ENCODE data around the gene ATOH8.

ATOH8 gene

DNA sequence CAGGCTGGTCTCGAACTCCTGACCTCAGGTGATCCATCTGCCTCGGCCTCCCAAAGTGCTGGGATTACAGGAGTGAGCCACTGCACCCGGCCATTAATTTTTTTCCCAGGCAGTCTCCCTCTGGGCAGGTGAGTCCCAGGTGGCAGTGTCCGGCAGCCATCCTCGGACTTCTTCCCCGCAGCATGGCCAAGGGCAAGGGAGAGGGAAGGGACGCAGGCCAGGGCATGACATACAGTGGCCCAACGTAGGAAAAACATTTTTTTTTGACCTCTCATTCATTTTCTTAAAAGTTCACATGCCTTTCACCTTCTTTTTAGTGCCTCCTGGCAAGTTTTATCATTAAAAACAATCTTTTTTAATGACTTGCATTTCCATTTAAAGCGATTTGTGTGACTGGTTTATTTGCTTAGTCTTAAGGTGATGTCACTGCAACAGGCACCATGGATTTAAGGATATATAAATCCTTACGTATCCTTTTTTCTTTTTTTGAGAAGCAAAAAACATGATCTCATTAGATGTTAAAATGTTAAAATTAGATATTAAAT, 23.0 kb upstream of the ATOH8 start:
- TF ChIP-seq CTCF (IDR thresholded peaks at IDR 0.05; ENCODE audit: low read depth, low read length, missing control alignments): no peak
- no peak for DNase-seq (ENCODE audit: extremely low read depth, low read depth)

DNA sequence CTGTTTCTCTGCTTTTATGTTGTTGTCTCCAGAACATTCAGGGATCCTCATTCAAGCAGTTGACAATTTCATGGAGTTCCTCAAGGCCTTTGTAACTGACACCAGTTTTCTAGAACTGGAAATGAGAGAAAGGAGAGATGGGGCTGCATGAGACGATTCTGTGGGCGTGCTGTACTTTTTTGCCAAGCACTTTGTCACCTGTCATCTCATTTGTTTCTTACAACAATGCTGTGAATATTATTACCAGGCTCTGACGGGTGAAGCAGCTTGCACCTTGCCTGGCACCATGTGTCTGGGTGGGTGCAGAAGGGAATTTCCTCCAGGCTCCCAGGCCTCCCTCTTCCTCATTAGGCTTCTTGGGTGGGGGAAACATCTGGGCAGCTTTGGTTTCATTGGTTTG, 22.2 kb upstream of the ATOH8 start:
- H3K4me3 ChIP-seq (replicated peaks; ENCODE audit: low read depth, low read length): no peak overlapping the region
- no peak for TF ChIP-seq CTCF (IDR thresholded peaks at IDR 0.05; ENCODE audit: low read depth, low read length, missing control alignments)
- DNase-seq (ENCODE audit: extremely low read depth, low read depth): no peak

More for the DNA sequence above, 23.0 kb upstream of the ATOH8 start:
- H3K4me3 ChIP-seq (replicated peaks; ENCODE audit: low read depth, low read length): no peak overlapping the region

- no peak for TF ChIP-seq CTCF (IDR thresholded peaks at IDR 0.05; ENCODE audit: low read depth, low read length, missing control alignments)
- no peak for DNase-seq (ENCODE audit: extremely low read depth, low read depth)
- H3K4me3 ChIP-seq (replicated peaks; ENCODE audit: low read depth, low read length): no peak overlapping the region
Measured at GRCh38 chr2:85732467-85733120, 21.2 kb upstream of the ATOH8 start.

GRCh38 chr2:85733121-85733960, 20.4 kb upstream of the ATOH8 start:
- DNase-seq (ENCODE audit: extremely low read depth, low read depth): no peak
- TF ChIP-seq CTCF (IDR thresholded peaks at IDR 0.05; ENCODE audit: low read depth, low read length, missing control alignments): no peak
- H3K4me3 ChIP-seq (replicated peaks; ENCODE audit: low read depth, low read length): no peak overlapping the region

DNA sequence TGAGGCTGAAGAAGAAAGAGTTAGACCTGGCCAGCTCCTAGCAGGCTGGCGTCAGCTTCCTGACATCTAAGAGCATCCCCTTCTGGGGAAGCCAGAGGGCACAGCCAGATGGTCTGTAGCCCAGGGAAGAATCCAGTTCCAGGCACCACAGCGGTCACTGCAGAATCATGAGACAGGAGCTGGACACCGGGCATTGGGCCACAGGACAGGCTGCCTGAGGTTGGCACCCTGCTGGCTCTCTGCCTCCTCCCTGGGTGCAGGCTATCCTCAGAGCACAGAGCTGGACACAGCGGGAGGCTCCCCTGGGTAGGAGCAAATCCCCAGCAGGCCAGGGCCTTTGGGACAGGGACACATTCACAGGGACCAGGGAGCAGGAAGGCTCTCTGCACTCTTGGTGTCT, 19.8 kb upstream of the ATOH8 start:
- no peak for TF ChIP-seq CTCF (IDR thresholded peaks at IDR 0.05; ENCODE audit: low read depth, low read length, missing control alignments)
- DNase-seq (ENCODE audit: extremely low read depth, low read depth): no peak
- no peak overlapping the region for H3K4me3 ChIP-seq (replicated peaks; ENCODE audit: low read depth, low read length)

DNA sequence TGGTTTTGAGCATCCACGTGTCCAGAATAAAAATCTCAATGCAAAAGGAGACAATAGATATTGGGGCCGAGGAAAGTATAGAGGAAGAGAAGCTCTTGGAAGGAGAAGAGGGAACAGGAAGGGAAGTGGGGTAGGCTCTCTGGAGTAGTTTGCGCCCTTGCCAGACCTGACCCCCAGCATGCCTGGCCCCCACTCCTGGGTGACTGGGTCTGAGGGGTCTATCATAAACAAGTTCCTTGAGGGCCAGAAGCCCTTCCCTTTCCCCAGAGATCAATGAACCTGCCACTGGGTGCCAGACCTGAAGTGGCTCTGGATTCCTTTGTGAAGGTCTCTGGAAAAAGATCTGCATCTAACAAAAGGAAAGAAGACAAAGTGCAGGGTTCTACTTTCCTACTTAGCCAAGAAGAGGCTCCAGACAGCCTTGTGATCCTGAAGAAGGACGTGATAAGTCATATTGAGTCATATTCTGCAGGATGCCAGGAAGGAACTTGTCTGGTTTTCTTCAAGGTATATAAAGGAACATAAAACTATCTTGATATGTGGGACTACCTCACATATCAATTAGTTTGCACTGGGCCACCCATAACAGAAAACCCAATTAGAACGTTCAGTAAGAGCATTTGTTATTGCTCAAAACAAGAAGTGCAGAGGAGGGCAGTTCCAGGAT, 18.7 kb upstream of the ATOH8 start:
- H3K4me3 ChIP-seq (replicated peaks; ENCODE audit: low read depth, low read length): no peak overlapping the region
- no peak for DNase-seq (ENCODE audit: extremely low read depth, low read depth)
- no peak for TF ChIP-seq CTCF (IDR thresholded peaks at IDR 0.05; ENCODE audit: low read depth, low read length, missing control alignments)

All from HFF-Myc (cell line).